Activated naive CD8-positive, alpha-beta T cell (primary cell): ENCODE measurements around the gene CHN2.
A peak's percentile ranks its signal among the peaks of the same experiment; 100 is the strongest.

ENCODE experiments used
- H3K27ac Mint-ChIP-seq: one replicate; pipeline ENCODE4 v1.8.0; 2021; ENCODE audit warnings: mixed read lengths
- H3K27me3 Mint-ChIP-seq: one replicate; pipeline ENCODE4 v1.8.0; 2021; ENCODE audit warnings: mixed read lengths
- H3K36me3 Mint-ChIP-seq: one replicate; pipeline ENCODE4 v1.8.0; 2021; ENCODE audit warnings: mixed read lengths
- H3K4me1 Mint-ChIP-seq: one replicate; pipeline ENCODE4 v1.8.0; 2021; ENCODE audit warnings: low read depth, mixed read lengths
- H3K4me3 Mint-ChIP-seq: one replicate; pipeline ENCODE4 v1.8.0; 2021; ENCODE audit warnings: mild to moderate bottlenecking, mixed read lengths
- H3K9me3 Mint-ChIP-seq: one replicate; pipeline ENCODE4 v1.8.0; 2021; ENCODE audit warnings: low read depth, mixed read lengths

The CHN2 gene

GRCh38 chr7:29228289-29229011 is 33.9 kb downstream of the CHN2 start:
- Mint-ChIP-seq H3K36me3 (no peaks in the 10 kb centered on the region), H3K4me1 (no peaks in the 10 kb centered on the region), H3K27ac (no peak overlapping the region), H3K27me3 (peaks cover 1% of the 10 kb centered on the region), H3K4me3 (no peak overlapping the region), H3K9me3 (no peaks in the 10 kb centered on the region)

GRCh38 chr7:29229066-29229465 is 34.5 kb downstream of the CHN2 start:
- H3K36me3 Mint-ChIP-seq = no peaks in the 10 kb centered on the region
- no peaks in the 10 kb centered on the region for H3K9me3 Mint-ChIP-seq

GRCh38 chr7:29229946-29230345 is 35.4 kb downstream of the CHN2 start:
- Mint-ChIP-seq H3K4me1 (peaks cover 1% of the 10 kb centered on the region), H3K36me3 (no peaks in the 10 kb centered on the region), H3K27me3 (peaks cover 1% of the 10 kb centered on the region), H3K4me3 (no peak overlapping the region), H3K9me3 (no peaks in the 10 kb centered on the region), H3K27ac (no peak overlapping the region)

More at GRCh38 chr7:29229066-29229465, 34.5 kb downstream of the CHN2 start:
- Mint-ChIP-seq H3K4me1 (no peaks in the 10 kb centered on the region), H3K27ac (no peak overlapping the region), H3K27me3 (peaks cover 1% of the 10 kb centered on the region), H3K4me3 (no peak overlapping the region)

- H3K27me3 Mint-ChIP-seq = peaks cover 1% of the 10 kb centered on the region
- H3K4me3 Mint-ChIP-seq = no peak overlapping the region
- no peaks in the 10 kb centered on the region for H3K36me3 Mint-ChIP-seq
- H3K4me1 Mint-ChIP-seq = peaks cover 2% of the 10 kb centered on the region
- no peak overlapping the region for H3K27ac Mint-ChIP-seq
- H3K9me3 Mint-ChIP-seq = no peaks in the 10 kb centered on the region
Observed at GRCh38 chr7:29230871-29231345, 36.3 kb downstream of the CHN2 start.

- peaks cover 2% of the 10 kb centered on the region for H3K4me1 Mint-ChIP-seq
- no peak overlapping the region for H3K27ac Mint-ChIP-seq
- H3K9me3 Mint-ChIP-seq = no peaks in the 10 kb centered on the region
- H3K4me3 Mint-ChIP-seq = no peak overlapping the region
- H3K36me3 Mint-ChIP-seq = no peaks in the 10 kb centered on the region
- peaks cover 1% of the 10 kb centered on the region for H3K27me3 Mint-ChIP-seq
Observed at GRCh38 chr7:29231671-29232232, 37.2 kb downstream of the CHN2 start.

GRCh38 chr7:29234438-29234837 is 39.9 kb downstream of the CHN2 start:
- no peak overlapping the region for H3K27ac Mint-ChIP-seq
- H3K36me3 Mint-ChIP-seq = no peaks in the 10 kb centered on the region
- H3K9me3 Mint-ChIP-seq = no peaks in the 10 kb centered on the region
- H3K4me1 Mint-ChIP-seq = peaks cover 2% of the 10 kb centered on the region
- H3K27me3 Mint-ChIP-seq = peaks cover 1% of the 10 kb centered on the region
- no peak overlapping the region for H3K4me3 Mint-ChIP-seq

GRCh38 chr7:29236071-29236580 is 41.6 kb downstream of the CHN2 start:
- Mint-ChIP-seq H3K27ac (no peak overlapping the region), H3K36me3 (no peaks in the 10 kb centered on the region), H3K4me1 (peaks cover 2% of the 10 kb centered on the region), H3K27me3 (peaks cover 1% of the 10 kb centered on the region), H3K4me3 (no peak overlapping the region), H3K9me3 (no peaks in the 10 kb centered on the region)

- H3K4me3 Mint-ChIP-seq = no peak overlapping the region
- H3K4me1 Mint-ChIP-seq = peaks cover 2% of the 10 kb centered on the region
- no peak overlapping the region for H3K27ac Mint-ChIP-seq
- H3K9me3 Mint-ChIP-seq = no peaks in the 10 kb centered on the region
- H3K36me3 Mint-ChIP-seq = no peaks in the 10 kb centered on the region
- peaks cover 1% of the 10 kb centered on the region for H3K27me3 Mint-ChIP-seq
Observed at GRCh38 chr7:29236649-29237048, 42.1 kb downstream of the CHN2 start.

GRCh38 chr7:29237489-29237888 is 42.9 kb downstream of the CHN2 start:
- Mint-ChIP-seq H3K27ac (no peak overlapping the region), H3K27me3 (no peaks in the 10 kb centered on the region), H3K4me3 (no peak overlapping the region), H3K9me3 (no peaks in the 10 kb centered on the region), H3K36me3 (no peaks in the 10 kb centered on the region), H3K4me1 (peaks cover 2% of the 10 kb centered on the region)

GRCh38 chr7:29239638-29240037 is 45.1 kb downstream of the CHN2 start:
- no peaks in the 10 kb centered on the region for H3K27me3 Mint-ChIP-seq
- H3K36me3 Mint-ChIP-seq = no peaks in the 10 kb centered on the region
- H3K27ac Mint-ChIP-seq = no peak overlapping the region
- no peak overlapping the region for H3K4me3 Mint-ChIP-seq
- H3K9me3 Mint-ChIP-seq = no peaks in the 10 kb centered on the region
- peaks cover 16% of the 10 kb centered on the region for H3K4me1 Mint-ChIP-seq

GRCh38 chr7:29242265-29242664 is 47.7 kb downstream of the CHN2 start:
- H3K9me3 Mint-ChIP-seq = no peaks in the 10 kb centered on the region
- H3K27ac Mint-ChIP-seq = no peak overlapping the region
- H3K36me3 Mint-ChIP-seq = no peaks in the 10 kb centered on the region
- H3K4me3 Mint-ChIP-seq = no peak overlapping the region
- H3K27me3 Mint-ChIP-seq = no peaks in the 10 kb centered on the region
- peaks cover 16% of the 10 kb centered on the region for H3K4me1 Mint-ChIP-seq

- H3K9me3 Mint-ChIP-seq = no peaks in the 10 kb centered on the region
- H3K4me3 Mint-ChIP-seq = peak overlapping the region; percentile 35
- H3K27ac Mint-ChIP-seq = peak overlapping the region; percentile 62
- no peaks in the 10 kb centered on the region for H3K36me3 Mint-ChIP-seq
- no peaks in the 10 kb centered on the region for H3K27me3 Mint-ChIP-seq
- H3K4me1 Mint-ChIP-seq = peaks cover 16% of the 10 kb centered on the region
Observed at GRCh38 chr7:29243910-29244655, 49.5 kb downstream of the CHN2 start.

- Mint-ChIP-seq H3K4me3 (no peak overlapping the region), H3K36me3 (no peaks in the 10 kb centered on the region), H3K4me1 (peaks cover 16% of the 10 kb centered on the region), H3K27me3 (no peaks in the 10 kb centered on the region), H3K27ac (no peak overlapping the region), H3K9me3 (no peaks in the 10 kb centered on the region)
Observed at GRCh38 chr7:29247224-29247962, 52.8 kb downstream of the CHN2 start.

GRCh38 chr7:29247963-29248236 is 53.3 kb downstream of the CHN2 start:
- Mint-ChIP-seq H3K27ac (no peak overlapping the region), H3K27me3 (no peaks in the 10 kb centered on the region), H3K4me1 (peaks cover 16% of the 10 kb centered on the region), H3K9me3 (no peaks in the 10 kb centered on the region), H3K4me3 (no peak overlapping the region), H3K36me3 (no peaks in the 10 kb centered on the region)
